GM18502 (cell line): Measurements from ENCODE around the gene FOXN4.

Source experiments
- ATAC-seq: cut with Tn5 transposase; IDR thresholded peaks from one replicate; pipeline ENCODE4 v1.9.1; 2021; ENCODE audit warnings: mild to moderate bottlenecking; ENCODE audit not compliant: unreplicated experiment, poor library complexity

Gene FOXN4

DNA sequence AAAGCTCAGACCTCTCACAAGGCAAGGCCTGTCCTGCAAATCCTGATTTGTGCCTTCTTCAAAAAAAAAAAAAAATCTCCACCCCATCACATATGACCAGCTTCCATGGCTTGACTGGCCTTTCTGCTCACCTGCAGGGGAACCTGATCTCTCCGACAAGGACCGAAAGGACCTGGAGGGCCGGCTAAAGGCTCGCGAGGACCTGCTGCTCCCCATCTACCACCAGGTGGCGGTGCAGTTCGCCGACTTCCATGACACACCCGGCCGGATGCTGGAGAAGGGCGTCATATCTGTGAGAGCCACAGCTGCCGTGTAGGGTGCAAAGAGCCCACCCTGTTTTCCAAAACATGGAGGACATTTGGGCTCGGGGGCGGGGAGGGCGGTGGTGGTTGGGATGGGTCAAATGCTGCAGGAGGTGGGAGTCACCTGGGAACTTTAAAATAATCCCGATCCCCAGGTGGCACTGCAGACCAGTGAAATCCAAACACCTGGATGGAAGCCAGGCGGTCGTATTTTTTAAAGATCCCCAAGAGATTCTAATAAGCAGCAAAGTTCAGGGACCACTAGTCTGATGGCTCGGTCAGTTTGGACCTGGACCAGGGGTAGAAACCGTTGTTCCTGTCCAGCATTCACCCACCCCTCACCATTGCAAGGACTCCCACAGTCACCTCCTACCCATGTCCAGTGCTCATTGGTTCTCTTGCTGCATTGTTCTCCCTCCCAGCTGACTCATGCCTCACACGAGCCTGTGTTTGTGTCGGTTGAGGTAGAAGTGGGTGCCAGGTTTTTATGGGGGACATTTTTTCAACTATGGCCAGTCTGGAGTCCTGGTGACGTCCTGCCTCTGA lies 44.8 kb downstream of the FOXN4 start:
- ATAC-seq: no peak

DNA sequence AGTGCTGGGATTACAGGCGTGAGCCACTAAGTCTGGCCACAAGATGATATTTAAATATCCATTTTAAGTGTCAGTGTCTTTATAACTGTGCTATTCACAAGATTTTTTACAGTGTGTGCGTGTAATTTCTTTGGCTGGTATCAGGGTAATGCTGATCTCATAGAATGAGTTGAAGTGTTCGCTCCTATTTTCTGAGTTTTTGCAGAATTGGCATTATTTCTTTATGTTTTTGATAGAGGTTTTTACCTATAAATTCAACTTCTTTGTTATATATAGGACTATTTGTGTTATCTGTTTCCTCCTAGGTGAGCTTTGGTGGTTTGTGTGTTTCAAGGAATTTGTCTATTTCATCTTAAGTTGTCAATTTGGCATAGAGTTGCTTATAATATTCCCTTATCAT lies 45.6 kb downstream of the FOXN4 start:
- no peak for ATAC-seq

GRCh38 chr12:109261939-109262338 lies 47.1 kb downstream of the FOXN4 start:
- ATAC-seq: no peak

- ATAC-seq: no peak
Observed at GRCh38 chr12:109261087-109261486, 48.0 kb downstream of the FOXN4 start.

DNA sequence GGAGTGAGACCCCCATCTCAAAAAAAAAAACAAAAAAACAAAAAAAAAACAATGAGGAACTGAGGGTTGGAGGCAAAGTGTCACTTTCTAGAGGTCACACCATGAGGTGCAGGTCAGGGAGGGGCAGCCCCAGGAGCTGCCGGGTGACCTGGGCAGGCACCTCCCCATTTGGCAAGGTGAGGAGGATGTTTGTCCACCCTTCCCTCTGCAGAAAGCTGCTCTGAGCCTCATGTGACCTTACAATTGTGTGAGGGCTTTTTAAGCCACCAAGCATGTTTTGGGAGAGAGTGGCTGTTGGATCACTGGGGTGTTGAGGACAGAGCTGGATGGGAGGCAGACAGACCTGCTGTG lies 49.6 kb downstream of the FOXN4 start:
- ATAC-seq: no peak

DNA sequence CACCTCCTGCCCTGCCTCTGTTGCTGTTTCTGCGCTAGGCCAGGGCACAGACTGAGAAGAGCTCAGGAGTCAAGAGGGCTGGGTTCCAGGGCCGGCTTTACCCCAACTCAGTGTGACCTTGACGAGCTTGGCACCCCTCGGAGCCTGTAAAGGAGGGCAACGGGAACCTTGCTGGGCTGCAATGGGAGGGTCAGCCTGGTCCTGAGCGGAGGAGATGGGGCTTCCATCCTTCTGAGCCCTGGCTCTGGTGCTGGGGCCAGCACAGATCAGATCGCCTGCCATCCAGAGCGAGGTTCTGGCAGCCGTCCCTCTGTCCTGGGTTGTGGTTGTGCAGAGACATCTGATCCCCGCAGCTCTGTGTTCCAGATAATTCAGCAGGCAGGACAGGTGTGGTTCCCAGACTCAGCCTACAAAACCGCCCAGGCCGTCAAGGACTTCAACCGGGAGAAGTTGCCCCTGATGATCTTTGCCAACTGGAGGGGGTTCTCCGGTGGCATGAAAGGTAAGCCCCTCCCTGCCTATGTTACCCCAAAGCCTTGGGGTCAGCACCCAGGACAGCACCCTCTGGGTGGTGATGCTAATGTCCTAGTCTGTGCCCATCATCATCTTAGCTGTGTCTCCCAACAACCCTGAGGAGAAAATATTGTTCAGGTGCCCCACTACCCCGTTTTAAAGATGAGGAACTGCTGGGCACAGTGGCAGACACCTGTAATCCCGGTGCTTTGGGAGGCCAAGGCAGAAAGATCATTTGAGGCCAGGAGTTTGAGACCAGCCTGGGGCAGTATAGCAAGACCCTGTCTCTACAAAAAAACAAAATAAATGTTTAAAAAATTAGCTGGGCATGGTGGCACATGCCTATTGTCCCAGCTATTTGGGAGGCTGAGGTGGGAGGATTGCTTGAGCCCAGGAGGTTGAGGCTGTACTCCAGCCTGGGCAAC lies 50.2 kb downstream of the FOXN4 start:
- ATAC-seq: no peak

GRCh38 chr12:109258201-109258600 lies 50.9 kb downstream of the FOXN4 start:
- no peak for ATAC-seq

DNA sequence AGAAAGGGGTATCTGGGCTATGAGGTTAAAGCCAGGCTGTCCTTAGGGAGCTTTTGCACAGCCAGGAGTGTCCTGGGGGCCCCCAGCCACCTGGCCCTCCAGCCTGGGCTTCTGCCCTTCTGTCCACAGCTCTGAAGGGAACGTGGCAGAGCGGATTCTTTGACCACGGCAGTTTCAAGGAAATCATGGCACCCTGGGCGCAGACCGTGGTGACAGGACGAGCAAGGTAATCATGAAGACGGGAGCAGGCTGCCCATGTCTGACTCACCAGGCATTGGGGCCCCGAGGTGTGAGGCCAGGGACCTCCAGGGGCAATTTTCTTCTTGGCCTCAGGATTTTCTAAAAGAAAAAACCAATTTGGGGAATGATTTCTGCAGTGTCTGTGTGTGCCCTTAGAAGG lies 53.1 kb downstream of the FOXN4 start:
- no peak for ATAC-seq

GRCh38 chr12:109255377-109255776 lies 53.7 kb downstream of the FOXN4 start:
- no peak for ATAC-seq

DNA sequence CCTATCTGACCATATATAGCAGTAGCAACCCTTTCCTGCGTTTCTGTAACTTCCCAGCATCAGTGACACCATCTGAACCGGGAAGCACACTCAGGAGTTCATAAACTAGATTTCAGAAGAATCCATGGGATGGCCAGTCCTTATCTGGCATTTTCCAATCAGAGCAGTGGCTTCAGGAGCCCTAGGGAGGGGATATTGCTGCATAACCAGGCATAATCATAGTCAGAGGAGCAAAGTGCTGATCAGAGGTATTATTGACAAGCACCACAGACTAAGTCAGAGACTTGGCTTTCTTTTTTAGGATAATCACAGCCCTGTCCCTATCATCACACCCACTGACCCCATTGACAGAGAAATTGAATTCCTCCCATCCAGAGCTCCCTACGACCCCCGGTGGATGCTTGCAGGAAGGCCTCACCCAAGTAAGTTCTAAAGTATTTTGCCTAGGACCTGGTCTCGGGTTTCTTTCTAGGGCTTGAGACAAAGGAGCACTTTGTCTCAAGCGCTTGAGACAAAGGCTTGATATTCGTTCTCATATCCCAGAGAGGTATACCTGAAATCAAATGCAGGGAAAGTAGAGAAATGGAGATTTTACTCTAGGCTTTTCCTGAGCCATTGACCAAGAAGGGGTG lies 55.1 kb downstream of the FOXN4 start:
- ATAC-seq: no peak

- no peak for ATAC-seq
Observed at GRCh38 chr12:109252799-109253198, 56.3 kb downstream of the FOXN4 start.

DNA sequence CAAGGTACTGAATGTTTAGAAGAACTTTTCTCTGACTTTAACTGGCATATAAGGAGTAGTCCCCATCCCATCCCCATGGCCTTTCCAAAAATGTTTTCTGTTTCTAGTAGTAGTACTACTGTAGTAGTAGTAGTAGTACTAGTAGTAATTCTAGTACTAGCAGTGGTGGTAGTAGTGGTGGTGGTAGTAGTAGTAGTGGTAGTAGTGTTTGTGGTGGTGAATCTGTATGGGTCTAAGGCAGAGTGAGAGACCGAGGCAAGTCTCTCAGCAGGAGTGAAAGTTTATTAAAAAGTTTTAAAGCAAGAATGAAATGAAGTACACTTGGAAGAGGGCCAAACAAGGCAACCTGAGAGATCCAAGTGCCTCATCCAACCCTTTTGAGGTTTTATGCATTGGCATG lies 58.6 kb downstream of the FOXN4 start:
- ATAC-seq: no peak

DNA sequence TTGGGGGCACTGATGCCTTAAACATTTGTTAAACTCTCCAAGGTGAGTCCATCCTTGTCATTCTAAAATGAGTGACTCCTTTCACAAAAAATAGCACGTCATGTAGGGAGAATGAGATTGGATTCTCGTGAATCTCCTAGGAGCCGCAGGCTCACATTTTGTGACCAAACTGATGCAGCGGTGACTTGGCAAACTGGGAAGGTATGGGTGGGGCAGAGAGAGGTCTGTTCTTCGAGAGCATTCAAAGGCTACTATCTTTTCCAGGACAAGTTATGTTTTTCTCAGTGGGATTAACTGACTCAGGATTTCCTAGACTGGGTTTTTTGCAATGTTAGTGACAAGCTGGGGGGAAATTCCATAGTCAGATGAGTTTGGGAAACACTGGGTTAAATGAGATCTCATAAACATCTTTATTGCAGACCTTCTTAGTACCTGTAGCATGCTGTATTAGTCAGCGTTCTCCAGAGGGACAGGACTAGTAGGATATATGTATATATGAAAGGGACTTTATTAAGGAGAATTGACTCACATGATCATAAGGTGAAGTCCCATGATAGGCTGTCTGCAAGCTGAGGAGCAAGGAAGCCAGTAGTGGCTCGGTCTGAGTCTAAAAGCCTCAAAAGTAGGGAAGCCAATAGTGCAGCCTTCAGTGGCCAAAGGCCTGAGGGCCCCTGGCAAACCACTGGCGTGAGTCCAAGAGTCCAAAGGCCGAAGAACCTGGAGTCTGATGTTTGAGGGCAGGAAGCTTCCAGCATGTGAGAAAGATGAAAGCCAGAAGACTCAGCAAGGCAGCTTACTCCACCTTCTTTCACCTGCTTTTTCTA lies 61.0 kb downstream of the FOXN4 start:
- ATAC-seq: no peak

GRCh38 chr12:109246221-109246620 lies 62.9 kb downstream of the FOXN4 start:
- ATAC-seq: no peak

GRCh38 chr12:109244073-109244472 lies 65.0 kb downstream of the FOXN4 start:
- no peak for ATAC-seq

DNA sequence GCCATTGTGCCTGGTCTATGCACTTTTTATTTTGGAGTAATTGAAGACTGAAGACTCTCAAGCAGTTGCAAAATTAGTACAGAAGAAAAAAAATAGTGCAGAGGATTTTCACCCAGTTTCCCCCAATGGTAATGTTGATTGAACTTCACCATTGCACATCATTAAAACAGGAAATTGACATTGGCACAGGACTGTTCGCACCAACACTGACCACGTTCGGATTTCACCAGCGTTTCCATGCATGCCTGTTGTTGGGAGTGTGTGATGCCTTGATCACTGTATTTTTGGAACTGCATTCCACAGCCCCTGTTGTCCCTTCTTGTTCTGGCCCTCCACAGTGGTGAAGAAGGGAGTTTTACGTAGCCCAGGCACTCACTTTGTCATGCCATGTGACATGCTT lies 67.1 kb downstream of the FOXN4 start:
- ATAC-seq: no peak

DNA sequence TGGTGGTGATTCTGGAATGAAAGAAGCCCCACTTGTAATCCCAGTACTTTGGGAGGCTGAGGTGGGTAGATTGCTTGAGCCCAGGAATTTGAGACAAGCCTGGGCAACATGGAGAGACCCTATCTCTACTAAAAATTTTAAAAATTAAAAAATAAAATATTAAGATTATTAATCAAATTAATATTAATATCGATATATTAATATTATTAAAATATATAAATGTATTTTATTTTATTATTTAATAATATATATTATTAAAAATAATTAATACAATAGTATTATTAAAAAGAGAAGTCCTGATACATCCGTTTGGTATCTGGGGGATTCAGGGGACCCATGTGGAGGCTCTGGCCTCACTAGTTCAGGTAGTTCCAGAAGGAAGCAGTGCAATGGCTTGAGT lies 68.7 kb downstream of the FOXN4 start:
- ATAC-seq: no peak

DNA sequence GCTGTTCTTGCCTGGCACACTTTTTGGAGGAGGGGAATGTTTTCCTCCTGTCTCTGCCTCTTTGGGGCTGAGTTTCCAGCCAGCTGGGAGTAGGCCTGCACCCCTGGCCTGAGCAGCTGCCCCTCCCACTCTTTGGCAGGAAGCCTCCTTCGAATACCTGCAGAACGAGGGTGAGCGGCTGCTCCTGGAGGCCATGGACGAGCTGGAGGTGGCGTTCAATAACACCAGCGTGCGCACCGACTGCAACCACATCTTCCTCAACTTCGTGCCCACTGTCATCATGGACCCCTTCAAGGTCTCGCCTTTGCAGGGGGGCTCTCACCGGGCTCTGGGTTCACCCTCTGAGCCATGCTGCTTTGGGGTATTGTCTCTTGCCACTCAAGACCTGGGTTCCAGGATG lies 69.4 kb downstream of the FOXN4 start:
- no peak for ATAC-seq

- no peak for ATAC-seq
Observed at GRCh38 chr12:109239179-109239578, 69.9 kb downstream of the FOXN4 start.

GRCh38 chr12:109236257-109236656 lies 72.8 kb downstream of the FOXN4 start:
- no peak for ATAC-seq
